Activated CD8-positive, alpha-beta memory T cell treated with anti-CD3 and anti-CD28 coated beads for 48 hours (primary cell): ENCODE data around the gene NUDCD3.
"Not testable (repeated sequence)": the region's sequence is repeated elsewhere in the genome, so short reads cannot be mapped to it uniquely, and the experiment has no call there.

Experiments
- DNase-seq, 3 experiments: peaks; one replicate each; pipeline ENCODE4 v3.0.0-alpha.2; 2020; ENCODE audit warnings: low read depth in 2 of 3, low spot score in 2 of 3

NUDCD3 gene

GRCh38 chr7:44449584-44449928 lies 40.9 kb downstream of the NUDCD3 start:
- no peak for DNase-seq

- DNase-seq, result no peak
Measured at GRCh38 chr7:44448922-44449583, 41.4 kb downstream of the NUDCD3 start.

- no peak for DNase-seq
Measured at GRCh38 chr7:44447874-44448425, 42.5 kb downstream of the NUDCD3 start.

GRCh38 chr7:44445986-44446671 lies 44.3 kb downstream of the NUDCD3 start:
- no peak for DNase-seq

- no peak for DNase-seq
Measured at GRCh38 chr7:44441079-44441478, 49.4 kb downstream of the NUDCD3 start.

- DNase-seq, result no peak
Measured at GRCh38 chr7:44440577-44441078, 49.8 kb downstream of the NUDCD3 start.

- DNase-seq, result no peak
Measured at GRCh38 chr7:44439926-44440325, 50.5 kb downstream of the NUDCD3 start.

- DNase-seq, result no peak
Measured at GRCh38 chr7:44438816-44439215, 51.6 kb downstream of the NUDCD3 start.

GRCh38 chr7:44434201-44434600 lies 56.3 kb downstream of the NUDCD3 start:
- no peak for DNase-seq

GRCh38 chr7:44433255-44434022 lies 57.0 kb downstream of the NUDCD3 start:
- no peak for DNase-seq

GRCh38 chr7:44432381-44432977 lies 58.0 kb downstream of the NUDCD3 start:
- DNase-seq, result no peak

GRCh38 chr7:44431091-44431608 lies 59.3 kb downstream of the NUDCD3 start:
- no peak for DNase-seq

GRCh38 chr7:44430054-44430453 lies 60.4 kb downstream of the NUDCD3 start:
- no peak for DNase-seq

- DNase-seq, result not testable (repeated sequence)
Measured at GRCh38 chr7:44424762-44425161, 65.7 kb downstream of the NUDCD3 start.

- no peak for DNase-seq
Measured at GRCh38 chr7:44416941-44417340, 73.5 kb downstream of the NUDCD3 start.

- DNase-seq, result no peak
Measured at GRCh38 chr7:44415510-44415909, 74.9 kb downstream of the NUDCD3 start.

- no peak for DNase-seq
Measured at GRCh38 chr7:44415047-44415446, 75.4 kb downstream of the NUDCD3 start.

- no peak for DNase-seq
Measured at GRCh38 chr7:44411306-44411705, 79.2 kb downstream of the NUDCD3 start.

GRCh38 chr7:44408596-44408995 lies 81.9 kb downstream of the NUDCD3 start:
- DNase-seq, result no peak

GRCh38 chr7:44403775-44404174 lies 86.7 kb downstream of the NUDCD3 start:
- DNase-seq, result no peak

GRCh38 chr7:44403176-44403759 lies 87.2 kb downstream of the NUDCD3 start:
- no peak for DNase-seq
